ENCODE data around the gene ZFYVE9.

GRCh38 chr1:52156460-52156859 is 14.6 kb downstream of the ZFYVE9 start:
- TF ChIP-seq ZNF207 (IDR thresholded peaks at IDR 0.05; ENCODE audit: borderline replicate concordance) (no peak), EP300 (IDR thresholded peaks at IDR 0.05; ENCODE audit: low read depth in 2 of 2, low read length in 2 of 2) (no peak), EP300 (CRISPR knock-in tag; IDR thresholded peaks at IDR 0.05; ENCODE audit: borderline replicate concordance) (no peak), CBX1 (IDR thresholded peaks at IDR 0.05; ENCODE audit: low read depth) (no peak), CREM (IDR thresholded peaks at IDR 0.05) (no peak), CREM (CRISPR knock-in tag; IDR thresholded peaks at IDR 0.05) (no peak), ZNF367 (CRISPR knock-in tag; IDR thresholded peaks at IDR 0.05; ENCODE audit: borderline replicate concordance) (no peak), HMGXB4 (CRISPR knock-in tag; IDR thresholded peaks at IDR 0.05; ENCODE audit: borderline replicate concordance in 1 of 2, low read depth in 1 of 2) (no peak), RFX5 (IDR thresholded peaks at IDR 0.05; ENCODE audit: low read depth, low read length) (no peak), CTCF (CRISPR knock-in tag; IDR thresholded peaks at IDR 0.05) (no peak), SRSF1 (optimal IDR thresholded peaks at IDR 0.05; ENCODE audit: low read depth, low read length) (no peak), ZNF687 (CRISPR knock-in tag; IDR thresholded peaks at IDR 0.05) (no peak), TEF (CRISPR knock-in tag; IDR thresholded peaks at IDR 0.05) (no peak), ISX (CRISPR knock-in tag; conservative IDR thresholded peaks at IDR 0.05) (no peak), ZNF274 (CRISPR knock-in tag; IDR thresholded peaks at IDR 0.05) (no peak), CREB1 (IDR thresholded peaks at IDR 0.05) (no peak), CREB1 (CRISPR knock-in tag; IDR thresholded peaks at IDR 0.05) (no peak)

Data from HepG2 (cell line).